ENCODE results near the gene TSG101.

Gene TSG101

GRCh38 chr11:18493310-18493709, 33.4 kb downstream of the TSG101 start:
- H3K27me3 ChIP-seq: no peaks in the 10 kb centered on the region
- no peak overlapping the region for H3K4me3 ChIP-seq (ENCODE audit: low read depth in 1 of 2, low read length in 1 of 2)
- no peak overlapping the region for H3K27ac ChIP-seq
- no peak for TF ChIP-seq CTCF (IDR thresholded peaks at IDR 0.05)
- H3K4me1 ChIP-seq (ENCODE audit: control insufficient read depth in 1 of 2, insufficient read depth in 1 of 2, low read depth in 1 of 2, low read length in 1 of 2): no peaks in the 10 kb centered on the region
- H3K9me3 ChIP-seq: no peaks in the 10 kb centered on the region
- peaks cover 69% of the 10 kb centered on the region for H3K36me3 ChIP-seq

GRCh38 chr11:18492888-18493287, 33.9 kb downstream of the TSG101 start:
- H3K27me3 ChIP-seq: no peaks in the 10 kb centered on the region
- peaks cover 65% of the 10 kb centered on the region for H3K36me3 ChIP-seq
- H3K4me1 ChIP-seq (ENCODE audit: control insufficient read depth in 1 of 2, insufficient read depth in 1 of 2, low read depth in 1 of 2, low read length in 1 of 2): no peaks in the 10 kb centered on the region
- no peak overlapping the region for H3K4me3 ChIP-seq (ENCODE audit: low read depth in 1 of 2, low read length in 1 of 2)
- no peak for TF ChIP-seq CTCF (IDR thresholded peaks at IDR 0.05)
- H3K9me3 ChIP-seq: no peaks in the 10 kb centered on the region
- no peak overlapping the region for H3K27ac ChIP-seq

- no peaks in the 10 kb centered on the region for H3K4me1 ChIP-seq (ENCODE audit: control insufficient read depth in 1 of 2, insufficient read depth in 1 of 2, low read depth in 1 of 2, low read length in 1 of 2)
- no peak overlapping the region for H3K4me3 ChIP-seq (ENCODE audit: low read depth in 1 of 2, low read length in 1 of 2)
- peaks cover 55% of the 10 kb centered on the region for H3K36me3 ChIP-seq
- H3K9me3 ChIP-seq: no peaks in the 10 kb centered on the region
- no peaks in the 10 kb centered on the region for H3K27me3 ChIP-seq
- TF ChIP-seq CTCF (IDR thresholded peaks at IDR 0.05): no peak
- no peak overlapping the region for H3K27ac ChIP-seq
Observed at GRCh38 chr11:18491924-18492323, 34.8 kb downstream of the TSG101 start.

- Histone ChIP-seq H3K9me3 (no peaks in the 10 kb centered on the region), H3K36me3 (peaks cover 53% of the 10 kb centered on the region), H3K4me1 (ENCODE audit: control insufficient read depth in 1 of 2, insufficient read depth in 1 of 2, low read depth in 1 of 2, low read length in 1 of 2) (no peaks in the 10 kb centered on the region), H3K27me3 (no peaks in the 10 kb centered on the region), H3K4me3 (ENCODE audit: low read depth in 1 of 2, low read length in 1 of 2) (no peak overlapping the region), H3K27ac (no peak overlapping the region)
- no peak for TF ChIP-seq CTCF (IDR thresholded peaks at IDR 0.05)
Observed at GRCh38 chr11:18490736-18491485, 35.8 kb downstream of the TSG101 start.

- no peaks in the 10 kb centered on the region for H3K27me3 ChIP-seq
- no peak overlapping the region for H3K4me3 ChIP-seq (ENCODE audit: low read depth in 1 of 2, low read length in 1 of 2)
- no peak for TF ChIP-seq CTCF (IDR thresholded peaks at IDR 0.05)
- no peaks in the 10 kb centered on the region for H3K4me1 ChIP-seq (ENCODE audit: control insufficient read depth in 1 of 2, insufficient read depth in 1 of 2, low read depth in 1 of 2, low read length in 1 of 2)
- peaks cover 59% of the 10 kb centered on the region for H3K36me3 ChIP-seq
- H3K27ac ChIP-seq: no peak overlapping the region
- no peaks in the 10 kb centered on the region for H3K9me3 ChIP-seq
Observed at GRCh38 chr11:18490319-18490718, 36.4 kb downstream of the TSG101 start.

Data from neutrophil (primary cell).